Liver (tissue), 9 donors: ENCODE measurements around the gene ARHGAP19. TPM values are rescaled to one million over a fixed set of nuclear protein-coding genes. Genes with fewer than 3 reads are reported as not detected.

Source experiments
- DNase-seq: peaks from one replicate; pipeline ENCODE4 v3.0.0-alpha.2; 2017; ENCODE audit warnings: low spot score
- H3K27ac ChIP-seq, 2 donors: one replicate each; pipeline ENCODE4 v1.7.0; 2013; ENCODE audit warnings: inconsistent platforms in 2 of 2, low read length in 2 of 2, control low read depth in 1 of 2, low read depth in 1 of 2, mild to moderate bottlenecking in 1 of 2
- H3K27me3 ChIP-seq, 4 donors: one replicate each; pipeline versions ENCODE4 v1.6.1 to v1.7.0; 2013; ENCODE audit warnings: low read length in 3 of 4, inconsistent platforms in 1 of 4, mild to moderate bottlenecking in 1 of 4, moderate library complexity in 1 of 4; ENCODE audit not compliant: control insufficient read depth in 4 of 4, insufficient read depth in 4 of 4
- H3K36me3 ChIP-seq, 4 donors: one replicate each; pipeline versions ENCODE4 v1.6.1 to v1.7.0; 2013; ENCODE audit warnings: low read length in 3 of 4, mild to moderate bottlenecking in 3 of 4, low read depth in 1 of 4, moderate library complexity in 1 of 4; ENCODE audit not compliant: control insufficient read depth in 4 of 4, insufficient read depth in 3 of 4
- H3K4me1 ChIP-seq, 4 donors: one replicate each; pipeline versions ENCODE4 v1.6.1 to v1.7.0; 2013; ENCODE audit warnings: low read length in 3 of 4, mild to moderate bottlenecking in 3 of 4, moderate library complexity in 1 of 4; ENCODE audit not compliant: control insufficient read depth in 4 of 4, insufficient read depth in 4 of 4
- H3K4me3 ChIP-seq, 3 donors: one replicate each; pipeline versions ENCODE4 v1.6.1 to v1.7.0; 2013; ENCODE audit warnings: low read length in 3 of 3, control low read depth in 1 of 3, low read depth in 1 of 3, mild to moderate bottlenecking in 1 of 3
- H3K9ac ChIP-seq, 2 donors: one replicate each; pipeline ENCODE4 v1.7.0; 2013; ENCODE audit warnings: low read length in 2 of 2, mild to moderate bottlenecking in 2 of 2, moderate library complexity in 2 of 2, control low read depth in 1 of 2, low read depth in 1 of 2
- H3K9me3 ChIP-seq, 4 donors: one replicate each; pipeline versions ENCODE4 v1.6.1 to v1.7.0; 2013; ENCODE audit warnings: low read length in 3 of 4; ENCODE audit not compliant: control insufficient read depth in 4 of 4
- ATF3 ChIP-seq: IDR thresholded peaks from 2 replicates; pipeline ENCODE4 v1.6.1; 2016; ENCODE audit warnings: antibody characterized with exemption
- CTCF ChIP-seq: fragments of 150-350 bp; IDR thresholded peaks from 2 replicates; pipeline ENCODE4 v1.5.1; 2017; ENCODE audit warnings: improper control_type of control experiment, low read depth, low read length; ENCODE audit not compliant: missing input control
- EGR1 ChIP-seq, 2 donors: IDR thresholded peaks; 2 replicates each; pipeline ENCODE4 v1.6.1; 2016 to 2018; ENCODE audit warnings: antibody characterized with exemption in 2 of 2, low read depth in 2 of 2
- FOXA1 ChIP-seq: IDR thresholded peaks from 2 replicates; pipeline ENCODE4 v1.6.1; 2016; ENCODE audit warnings: antibody characterized with exemption
- FOXA2 ChIP-seq: IDR thresholded peaks from 2 replicates; pipeline ENCODE4 v1.6.1; 2016; ENCODE audit warnings: antibody characterized with exemption
- GABPA ChIP-seq, 2 donors: IDR thresholded peaks in 1 of 2; conservative IDR thresholded peaks in 1 of 2; 2 replicates each; pipeline ENCODE4 v1.6.1; 2016; ENCODE audit warnings: antibody characterized with exemption in 2 of 2, mild to moderate bottlenecking in 1 of 2, moderate library complexity in 1 of 2
- HNF4A ChIP-seq, 2 donors: conservative IDR thresholded peaks; 2 replicates each; pipeline ENCODE4 v1.6.1; 2016; ENCODE audit warnings: antibody characterized with exemption in 2 of 2, mild to moderate bottlenecking in 2 of 2
- HNF4G ChIP-seq: IDR thresholded peaks from 2 replicates; pipeline ENCODE4 v1.6.1; 2016; ENCODE audit warnings: antibody characterized with exemption
- JUND ChIP-seq, 2 donors: IDR thresholded peaks; 2 replicates each; pipeline ENCODE4 v1.6.1; 2016; ENCODE audit warnings: antibody characterized with exemption in 2 of 2
- MAX ChIP-seq: IDR thresholded peaks from 2 replicates; pipeline ENCODE4 v1.6.1; 2016; ENCODE audit warnings: antibody characterized with exemption
- NR2F2 ChIP-seq: IDR thresholded peaks from 2 replicates; pipeline ENCODE4 v1.6.1; 2016; ENCODE audit warnings: antibody characterized with exemption
- RAD21 ChIP-seq, 2 donors: IDR thresholded peaks; 2 replicates each; pipeline ENCODE4 v1.6.1; 2016; ENCODE audit warnings: antibody characterized with exemption in 2 of 2, mild to moderate bottlenecking in 2 of 2
- RXRA ChIP-seq, 2 donors: IDR thresholded peaks; 2 replicates each; pipeline ENCODE4 v1.6.1; 2017 to 2018; ENCODE audit warnings: antibody characterized with exemption in 2 of 2, mild to moderate bottlenecking in 1 of 2
- SP1 ChIP-seq: IDR thresholded peaks from 2 replicates; pipeline ENCODE4 v1.6.1; 2018; ENCODE audit warnings: antibody characterized with exemption, mild to moderate bottlenecking
- TAF1 ChIP-seq: conservative IDR thresholded peaks from 2 replicates; pipeline ENCODE4 v1.6.1; 2016; ENCODE audit warnings: antibody characterized with exemption, mild to moderate bottlenecking
- YY1 ChIP-seq: IDR thresholded peaks from 2 replicates; pipeline ENCODE4 v1.6.1; 2016; ENCODE audit warnings: antibody characterized with exemption, mild to moderate bottlenecking
- whole genome bisulfite sequencing: extraction: QIAGEN DNeasy Blood & Tissue Kit; methylation state at CpG from one replicate; pipeline ENCODE4 v1.1.7; 2013; 5-methylcytosine and 5-hydroxymethylcytosine counted together
- polyA plus RNA-seq, 2 donors: library from polyadenylated mRNA; stranded (reverse) in 1 of 2; unstranded in 1 of 2; fragments of 200-250 nt in 1 of 2; fragments of >200 nt in 1 of 2; fragmentation: Nextera tagmentation in 1 of 2; extraction: Ambion mirVana in 1 of 2; gene quantifications; one replicate each; pipeline versions ENCODE4 v1.2.1 to v1.2.3, GENCODE V29; 2013 to 2015
- total RNA-seq, 2 donors: library from RNA; depleted of rRNA; stranded (reverse); fragments of >200 nt; gene quantifications; one replicate each; pipeline ENCODE4 v1.2.3, GENCODE V29; 2014
- TF ChIP-seq, protein P1 (sequence below): IDR thresholded peaks from 2 replicates; pipeline ENCODE4 v1.6.1; 2016; ENCODE audit warnings: antibody characterized with exemption
- donor health status: healthy.
- donor health status: healthy.
- donor health status: healthy.
- donor health status: healthy.
- donor health status: healthy.

Gene ARHGAP19
- total and polyA plus RNA-seq, 4 donors = 1.6 to 23.4 (median 3.6) TPM

GRCh38 chr10:97235353-97235752, 57.1 kb downstream of the ARHGAP19 start:
- WGBS = 96% methylated on average over 4 of the region's 4 CpGs
- peaks cover 0 to 6% (median 3%) of the 10 kb centered on the region in 4 donors for H3K36me3 ChIP-seq

DNA sequence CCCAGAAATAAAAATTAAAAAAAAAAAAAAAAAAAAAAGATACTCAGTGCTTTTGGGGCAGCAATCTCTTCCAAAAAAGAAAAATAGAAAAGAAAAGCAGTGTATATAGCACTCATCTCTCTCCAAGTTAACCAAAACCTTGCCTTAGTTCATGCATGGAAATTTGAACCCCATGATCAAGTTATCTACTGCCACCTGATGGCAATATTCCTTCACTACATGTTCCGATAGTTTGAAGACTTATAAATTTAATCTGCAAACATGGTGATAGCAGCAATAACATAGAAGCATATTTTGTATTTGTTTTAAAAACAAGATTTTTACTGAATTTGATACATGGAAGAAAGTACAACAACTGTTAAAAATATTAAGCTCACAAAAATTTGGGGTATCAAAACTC, 58.0 kb downstream of the ARHGAP19 start:
- Histone ChIP-seq H3K4me1 (peaks cover 0 to 5% (median under 1%) of the 10 kb centered on the region in 4 donors), H3K36me3 (peaks cover 0 to 6% (median 3%) of the 10 kb centered on the region in 4 donors), H3K9ac (no peak overlapping the region), H3K27ac (no peak overlapping the region), H3K9me3 (no peaks in the 10 kb centered on the region), H3K27me3 (no peaks in the 10 kb centered on the region), H3K4me3 (no peak overlapping the region)
- no peak for TF ChIP-seq HNF4G
- no peak for TF ChIP-seq ATF3
- peak; percentile 66 for TF ChIP-seq CTCF
- peak; percentile 75 to 82 for TF ChIP-seq RAD21 (IDR thresholded peaks at IDR 0.05)
- DNase-seq = no peak
- WGBS = 28% methylated on average over 1 of the region's 1 CpG

More at GRCh38 chr10:97235353-97235752, 57.1 kb downstream of the ARHGAP19 start:
- H3K4me1 ChIP-seq = no peaks in the 10 kb centered on the region
- no peak for DNase-seq
- TF ChIP-seq, protein P1, sequence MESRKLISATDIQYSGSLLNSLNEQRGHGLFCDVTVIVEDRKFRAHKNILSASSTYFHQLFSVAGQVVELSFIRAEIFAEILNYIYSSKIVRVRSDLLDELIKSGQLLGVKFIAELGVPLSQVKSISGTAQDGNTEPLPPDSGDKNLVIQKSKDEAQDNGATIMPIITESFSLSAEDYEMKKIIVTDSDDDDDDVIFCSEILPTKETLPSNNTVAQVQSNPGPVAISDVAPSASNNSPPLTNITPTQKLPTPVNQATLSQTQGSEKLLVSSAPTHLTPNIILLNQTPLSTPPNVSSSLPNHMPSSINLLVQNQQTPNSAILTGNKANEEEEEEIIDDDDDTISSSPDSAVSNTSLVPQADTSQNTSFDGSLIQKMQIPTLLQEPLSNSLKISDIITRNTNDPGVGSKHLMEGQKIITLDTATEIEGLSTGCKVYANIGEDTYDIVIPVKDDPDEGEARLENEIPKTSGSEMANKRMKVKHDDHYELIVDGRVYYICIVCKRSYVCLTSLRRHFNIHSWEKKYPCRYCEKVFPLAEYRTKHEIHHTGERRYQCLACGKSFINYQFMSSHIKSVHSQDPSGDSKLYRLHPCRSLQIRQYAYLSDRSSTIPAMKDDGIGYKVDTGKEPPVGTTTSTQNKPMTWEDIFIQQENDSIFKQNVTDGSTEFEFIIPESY = no peak
- TF ChIP-seq NR2F2 = no peak
- TF ChIP-seq TAF1 = no peak
- no peak for TF ChIP-seq MAX
- no peak for TF ChIP-seq EGR1 (IDR thresholded peaks at IDR 0.05; ENCODE audit: low read depth in 2 of 2)
- TF ChIP-seq FOXA1 = no peak
- H3K9me3 ChIP-seq = no peaks in the 10 kb centered on the region
- H3K27me3 ChIP-seq = no peaks in the 10 kb centered on the region
- no peak overlapping the region for H3K9ac ChIP-seq
- H3K4me3 ChIP-seq = no peak overlapping the region
- H3K27ac ChIP-seq = no peak overlapping the region

DNA sequence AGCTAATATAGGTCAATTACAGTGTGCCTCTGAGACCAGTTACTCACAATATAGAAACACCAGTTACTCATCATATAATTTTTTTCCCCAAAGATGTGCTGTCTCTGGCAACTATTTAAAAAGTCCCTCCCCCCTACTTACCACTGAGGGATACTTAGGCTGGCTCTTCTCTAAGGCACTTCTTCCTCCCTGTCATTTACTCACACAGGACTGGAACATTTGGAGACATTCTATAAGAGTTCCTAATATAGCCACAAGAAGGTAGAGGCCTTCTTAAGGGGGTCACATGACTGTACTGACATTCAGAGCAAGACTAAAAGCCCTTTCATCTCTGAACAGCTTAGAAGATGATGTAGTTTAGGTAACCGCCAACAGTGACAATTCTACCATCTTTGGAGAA, 62.3 kb downstream of the ARHGAP19 start:
- no peak for DNase-seq
- no peak overlapping the region for H3K4me3 ChIP-seq
- H3K36me3 ChIP-seq = peaks cover 0 to 1% (median 0%) of the 10 kb centered on the region in 4 donors
- no peak overlapping the region for H3K9ac ChIP-seq
- TF ChIP-seq ATF3 = no peak
- no peak for TF ChIP-seq FOXA2
- no peak for TF ChIP-seq HNF4G
- TF ChIP-seq, protein P1 = no peak
- no peak for TF ChIP-seq GABPA (IDR thresholded peaks at IDR 0.05 in 1 of 2, conservative IDR thresholded peaks at IDR 0.05 in 1 of 2)
- TF ChIP-seq YY1 = no peak
- TF ChIP-seq HNF4A (conservative IDR thresholded peaks at IDR 0.05) = no peak
- TF ChIP-seq JUND (IDR thresholded peaks at IDR 0.05) = no peak
- TF ChIP-seq EGR1 (IDR thresholded peaks at IDR 0.05; ENCODE audit: low read depth in 2 of 2) = no peak
- TF ChIP-seq SP1 = no peak
- TF ChIP-seq RAD21 (IDR thresholded peaks at IDR 0.05) = no peak
- TF ChIP-seq RXRA (IDR thresholded peaks at IDR 0.05) = no peak
- no peak overlapping the region for H3K27ac ChIP-seq
- peaks cover 0 to 23% (median 17%) of the 10 kb centered on the region in 4 donors for H3K4me1 ChIP-seq
- H3K27me3 ChIP-seq = no peaks in the 10 kb centered on the region
- 98% methylated on average over 1 of the region's 1 CpG for WGBS
- H3K9me3 ChIP-seq = no peaks in the 10 kb centered on the region
